GF-D8 (cell line): ENCODE results near the gene TEKTIP1.

ENCODE experiments used
- DNase-seq: peaks from one replicate; lab custom pipeline; 2025; lab: John Stamatoyannopoulos, UW

The TEKTIP1 gene

DNA sequence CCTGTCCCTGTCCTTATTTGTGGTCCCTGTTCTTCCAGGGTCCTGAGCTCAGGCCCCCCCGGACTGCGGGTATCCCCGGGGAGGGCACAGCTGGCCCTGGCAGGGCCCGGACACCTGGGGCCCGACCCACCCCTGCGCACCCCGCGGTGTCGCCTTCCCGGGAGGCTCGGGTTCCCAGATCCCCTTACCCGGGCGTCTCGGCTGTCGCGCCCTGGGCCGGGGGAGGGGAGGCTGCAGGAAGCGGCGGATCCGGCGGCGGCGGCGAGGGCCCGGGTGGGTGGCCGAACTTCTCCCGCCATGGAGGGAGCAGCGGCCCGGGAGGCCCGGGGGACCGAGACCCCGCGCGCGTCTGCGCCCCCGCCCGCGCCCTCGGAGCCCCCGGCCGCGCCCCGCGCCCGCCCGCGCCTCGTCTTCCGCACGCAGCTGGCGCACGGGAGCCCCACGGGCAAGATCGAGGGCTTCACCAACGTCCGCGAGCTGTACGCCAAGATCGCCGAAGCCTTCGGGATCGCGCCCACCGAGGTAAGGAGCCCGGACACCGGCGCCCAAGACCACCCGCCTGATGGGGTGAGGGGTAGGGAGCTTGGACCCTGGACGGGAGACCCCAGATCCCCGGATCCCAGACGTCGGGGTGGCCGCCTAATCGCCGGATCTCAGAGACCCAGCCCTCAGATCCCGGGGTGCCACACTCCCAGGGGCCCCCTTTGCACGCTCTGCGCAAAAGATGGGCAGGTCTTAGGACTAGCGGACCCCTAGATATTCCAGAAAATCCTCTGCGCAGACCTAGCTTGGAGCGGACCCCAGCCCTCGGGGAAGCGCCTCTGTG is 46.5 kb downstream of the TEKTIP1 start, which contains the start of gene GIPC3:
GIPC3 (plus strand) TSS at position 178 of the 826 bp plus-strand sequence; CDS start at position 298, 120 bp downstream.
- no peak for DNase-seq

DNA sequence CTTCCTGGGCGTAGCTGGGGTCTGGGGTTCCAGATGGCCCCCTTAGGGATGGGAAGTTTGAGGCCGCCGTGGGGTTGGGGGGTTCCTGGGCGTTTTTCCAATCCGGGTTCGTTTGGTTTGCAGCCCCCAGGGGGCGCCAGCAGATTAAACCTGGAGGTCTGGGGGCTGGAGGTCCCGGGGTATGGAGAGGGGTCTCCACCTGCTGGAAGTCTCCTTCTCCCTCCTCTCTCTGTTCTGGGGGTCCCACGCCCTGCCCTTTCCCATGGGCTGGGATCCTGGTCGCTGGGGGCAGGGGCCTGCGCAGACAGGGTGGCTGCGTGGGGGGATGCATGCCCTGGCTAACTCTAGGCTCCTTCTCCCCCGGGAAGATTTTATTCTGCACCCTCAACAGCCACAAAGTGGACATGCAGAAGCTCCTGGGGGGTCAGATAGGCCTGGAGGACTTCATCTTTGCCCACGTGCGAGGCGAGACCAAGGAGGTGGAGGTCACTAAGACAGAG is 47.2 kb downstream of the TEKTIP1 start:
- no peak for DNase-seq

DNA sequence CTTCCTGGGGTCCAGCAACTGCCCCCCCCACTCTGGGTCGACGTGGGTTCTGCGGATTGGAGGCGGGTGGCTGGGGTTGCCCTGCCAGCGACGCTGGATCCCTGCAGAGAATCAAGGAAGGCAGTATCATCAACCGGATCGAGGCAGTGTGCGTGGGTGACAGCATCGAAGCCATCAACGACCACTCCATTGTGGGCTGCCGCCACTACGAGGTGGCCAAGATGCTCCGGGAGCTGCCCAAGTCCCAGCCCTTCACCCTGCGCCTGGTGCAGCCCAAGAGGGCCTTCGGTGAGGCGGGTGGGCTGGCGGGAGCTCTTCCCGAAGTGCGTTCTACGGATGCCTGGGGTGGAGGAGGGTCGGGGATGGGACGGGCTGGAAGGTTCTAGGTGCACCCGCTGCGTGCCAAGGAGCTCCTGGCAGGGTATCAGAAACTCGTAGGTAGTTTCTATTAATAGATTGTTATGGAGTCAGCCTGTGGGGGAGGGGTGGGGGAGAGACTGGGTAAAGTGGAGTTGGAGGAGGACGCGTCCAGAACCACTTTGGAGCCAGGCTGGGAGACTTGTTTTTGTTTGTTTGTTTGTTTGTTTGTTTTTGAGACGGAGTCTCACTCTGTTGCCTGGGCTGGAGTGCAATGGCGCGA is 47.9 kb downstream of the TEKTIP1 start:
- no peak for DNase-seq

DNA sequence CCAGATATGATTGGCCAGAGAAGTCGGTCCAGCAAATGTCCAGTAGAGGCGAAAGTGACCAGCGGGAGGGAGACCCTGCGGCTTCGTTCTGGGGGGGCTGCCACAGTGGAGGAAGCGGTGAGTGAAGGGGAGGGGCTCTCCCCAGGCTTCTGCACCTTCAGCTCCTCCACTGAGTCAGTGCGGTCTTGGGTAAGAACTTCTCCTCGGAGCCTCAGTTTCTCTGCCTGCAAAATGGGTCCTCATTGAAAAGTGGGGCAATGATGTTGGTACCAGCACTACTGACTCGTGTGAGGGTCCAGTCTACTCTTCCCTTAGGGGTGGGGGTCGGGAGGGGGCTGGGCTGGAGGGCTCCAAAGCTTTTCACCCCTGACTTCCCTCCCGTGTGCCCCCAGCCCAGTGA is 50.5 kb downstream of the TEKTIP1 start:
- DNase-seq: no peak

DNA sequence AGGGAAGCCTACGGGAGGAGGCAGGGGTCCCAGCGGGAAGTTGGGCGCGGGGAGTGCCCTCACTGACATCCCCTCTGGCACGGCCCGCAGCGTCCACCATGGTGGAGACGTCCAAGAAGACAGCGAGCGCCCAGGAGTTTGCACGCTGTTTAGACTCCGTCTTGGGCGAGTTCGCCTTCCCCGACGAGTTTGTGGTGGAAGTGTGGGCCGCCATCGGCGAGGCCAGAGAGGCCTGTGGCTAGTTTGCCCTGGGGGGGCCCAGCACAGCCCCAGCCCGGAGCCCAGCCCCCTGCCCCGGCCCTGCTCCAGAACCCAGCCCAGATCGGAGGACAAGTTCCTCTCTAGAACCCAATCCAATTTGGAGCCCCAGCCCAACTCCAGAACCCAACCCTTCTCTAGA is 51.0 kb downstream of the TEKTIP1 start:
- no peak for DNase-seq

DNA sequence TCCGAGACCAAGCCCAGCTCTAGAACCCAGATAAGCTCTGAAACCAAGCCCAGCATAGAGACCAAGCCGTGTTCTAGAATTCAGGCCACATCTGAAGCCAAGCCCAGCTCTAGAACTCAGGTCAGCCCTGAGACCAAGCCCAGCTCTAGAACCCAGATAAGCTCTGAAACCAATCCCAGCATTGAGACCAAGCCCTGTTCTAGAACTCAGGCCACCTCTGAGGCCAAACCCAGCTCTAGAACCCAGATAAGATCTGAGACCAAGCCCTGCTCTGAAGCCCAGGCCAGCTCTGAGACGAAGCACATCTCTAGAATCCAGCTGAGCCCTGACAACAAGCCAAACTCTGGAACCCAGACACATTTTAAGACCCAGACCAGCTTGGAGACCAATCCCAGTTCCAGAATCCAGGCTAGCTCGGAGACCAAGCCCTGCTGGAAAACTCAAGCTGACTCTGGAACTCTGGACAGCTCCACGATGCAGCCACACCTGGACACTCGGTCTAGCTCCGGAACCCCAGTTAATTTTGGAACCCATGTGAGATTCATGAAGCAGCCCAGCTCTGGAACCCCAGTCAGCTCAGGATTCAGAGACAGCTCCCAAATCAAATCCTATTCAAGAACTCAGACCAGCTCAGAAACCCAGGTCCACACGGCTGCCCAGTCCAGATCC is 52.2 kb downstream of the TEKTIP1 start:
- no peak for DNase-seq

DNA sequence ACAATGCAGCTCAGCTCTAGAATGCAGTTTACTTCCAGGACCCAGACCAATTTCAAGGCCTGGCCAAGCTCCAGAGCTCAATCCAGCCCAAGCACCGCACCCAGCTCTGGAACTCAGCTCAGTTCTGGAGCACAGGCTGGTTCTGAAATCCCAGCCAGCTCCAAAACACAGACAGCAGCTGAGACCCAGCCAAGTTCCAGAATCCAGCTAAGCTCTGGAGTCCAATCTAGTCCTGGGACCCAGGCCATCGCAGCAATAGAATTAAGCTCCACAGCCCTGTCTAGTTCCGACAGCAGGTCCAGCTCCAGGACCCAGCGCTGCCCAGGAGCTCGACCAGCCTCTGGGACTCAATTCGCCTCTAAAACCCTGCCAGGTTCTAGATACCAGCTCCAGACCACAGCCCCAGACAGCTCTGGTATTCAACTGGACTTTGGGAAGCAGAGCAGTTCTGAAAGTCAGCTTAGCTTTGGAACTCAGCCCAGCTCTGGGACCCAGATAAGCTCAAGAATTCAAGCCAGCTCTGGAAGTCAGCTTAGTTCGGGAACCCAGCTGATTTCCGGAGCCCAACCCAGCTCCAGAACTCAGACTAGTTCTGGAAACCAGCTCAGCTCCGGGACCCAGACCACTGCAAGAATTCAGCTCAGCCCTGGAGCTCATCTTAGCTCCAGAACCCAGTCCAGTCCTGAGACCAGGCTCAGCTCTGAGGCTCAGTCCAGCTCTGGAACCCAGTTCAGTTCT is 53.1 kb downstream of the TEKTIP1 start:
- no peak for DNase-seq

DNA sequence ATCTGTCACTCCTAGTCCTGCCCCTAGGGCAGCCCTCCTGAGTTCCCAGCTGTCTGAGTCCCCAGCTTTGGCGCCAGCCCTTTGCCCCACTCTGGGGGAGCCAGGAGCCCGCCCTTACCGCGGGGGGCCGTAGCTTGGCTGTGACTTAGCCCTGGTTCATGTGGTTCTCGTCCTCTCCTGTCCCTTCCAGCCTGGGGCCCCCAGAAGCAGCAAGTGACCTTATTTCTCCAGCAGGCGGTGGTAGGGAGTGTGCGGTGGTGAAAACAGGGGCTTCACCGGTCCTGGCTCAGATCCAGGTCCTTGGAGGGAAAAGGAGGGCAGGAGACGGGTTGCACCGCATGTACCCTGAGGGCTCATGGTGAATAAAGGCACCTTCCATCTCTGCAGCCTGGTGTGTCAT is 54.2 kb downstream of the TEKTIP1 start:
- no peak for DNase-seq
